HCT116 (cell line): ENCODE measurements around the gene DDR2. TPM values are rescaled to one million over a fixed set of nuclear protein-coding genes. Genes with fewer than 3 reads are reported as not detected.
"Not testable (repeated sequence)": the region's sequence is repeated elsewhere in the genome, so short reads cannot be mapped to it uniquely, and the experiment has no call there.

Experiments used
- ATAC-seq: fragments of 200-7000 bp; cut with Tn5 transposase; 2 replicates; pipeline ENCODE4 v1.9.1; 2020; ENCODE audit warnings: mild to moderate bottlenecking, moderate library complexity
- BruUV-seq: library from RNA; stranded (reverse); fragments of 400-500 nt; replicated peaks from 2 replicates; lab custom pipeline; 2021; lab: Mats Ljungman, UMichigan
- CTCF ChIA-PET: fragments of 300-600 bp; sonication (Branson Sonifier 250); formaldehyde crosslinking; loops from one replicate; lab custom pipeline; 2021; ENCODE audit warnings: antibody characterized with exemption; lab: Charles Lee
- POLR2A ChIA-PET: fragments of 300-600, 350-600 bp; sonication (Branson Sonifier 250); formaldehyde crosslinking; loops from one replicate; lab custom pipeline; 2021; ENCODE audit warnings: antibody characterized with exemption; lab: Charles Lee
- RAD21 ChIA-PET, 2 experiments: fragments of 300-600 bp; sonication (Branson Sonifier 250); formaldehyde crosslinking; loops; one replicate each; lab custom pipeline; 2023; ENCODE audit warnings: low total read pairs in 2 of 2; ENCODE audit not compliant: uncharacterized antibody in 2 of 2, unreplicated experiment in 2 of 2, low non-redundant PET in 1 of 2; lab: Charles Lee
- DNase-seq: peaks from one replicate; pipeline ENCODE4 v3.0.0-alpha.2; 2010; ENCODE audit warnings: low read depth, low spot score
- H2AFZ ChIP-seq: fragments of 200-600 bp; shearing (Covaris generic), sonication (generic); 2 replicates; pipeline ENCODE4 v1.6.1; 2017; ENCODE audit warnings: low read depth, mixed run types, mixed read lengths, antibody characterized with exemption, low read length; ENCODE audit not compliant: poor library complexity, severe bottlenecking
- H3K27ac ChIP-seq: 2 replicates; pipeline ENCODE4 v1.5.1; 2012; ENCODE audit warnings: low read depth, low read length
- H3K27me3 ChIP-seq: fragments of 200-600 bp; sonication (generic); 2 replicates; pipeline ENCODE4 v1.6.1; 2016; ENCODE audit warnings: mixed run types, low read length, mixed read lengths; ENCODE audit not compliant: insufficient read depth
- H3K36me3 ChIP-seq, 2 experiments: fragments of 200-500 bp in 1 of 2; fragments of 200-600 bp in 1 of 2; sonication (Bioruptor generic) in 1 of 2; sonication (generic) in 1 of 2; 2 replicates each; pipeline versions ENCODE4 v1.5.1 to v1.6.1; 2014 to 2016; ENCODE audit warnings: low read length in 2 of 2, inconsistent platforms in 1 of 2, mixed read lengths in 1 of 2, mixed run types in 1 of 2; ENCODE audit not compliant: insufficient read depth in 2 of 2, control insufficient read depth in 1 of 2
- H3K4me1 ChIP-seq, 2 experiments: fragments of 200-600 bp in 1 of 2; sonication (generic) in 1 of 2; 2 replicates each; pipeline versions ENCODE4 v1.5.1 to v1.6.1; 2012 to 2017; ENCODE audit warnings: low read length in 2 of 2, inconsistent platforms in 1 of 2, mild to moderate bottlenecking in 1 of 2, mixed read lengths in 1 of 2, mixed run types in 1 of 2, moderate library complexity in 1 of 2; ENCODE audit not compliant: insufficient read depth in 2 of 2, control insufficient read depth in 1 of 2
- H3K4me2 ChIP-seq: fragments of 200-600 bp; sonication (generic); 2 replicates; pipeline ENCODE4 v1.6.1; 2017; ENCODE audit warnings: mixed run types, low read length, mixed read lengths
- H3K4me3 ChIP-seq, 2 experiments: fragments of 200-600 bp in 1 of 2; sonication (generic) in 1 of 2; replicated peaks in 1 of 2; 2 replicates each; pipeline ENCODE4 v1.5.1; 2011 to 2016; ENCODE audit warnings: low read length in 2 of 2, control low read depth in 1 of 2, low read depth in 1 of 2, mild to moderate bottlenecking in 1 of 2, mixed read lengths in 1 of 2, mixed run types in 1 of 2
- H3K79me2 ChIP-seq: fragments of 200-600 bp; sonication (generic); 2 replicates; pipeline ENCODE4 v1.6.1; 2017; ENCODE audit warnings: mild to moderate bottlenecking, mixed run types, low read length, moderate library complexity, mixed read lengths; ENCODE audit not compliant: insufficient read depth
- H3K9ac ChIP-seq: fragments of 200-600 bp; sonication (generic); 2 replicates; pipeline ENCODE4 v1.6.1; 2016; ENCODE audit warnings: low read length, mixed read lengths
- H3K9me2 ChIP-seq: fragments of 200-600 bp; sonication (generic), shearing (Covaris generic); 2 replicates; pipeline ENCODE4 v1.6.1; 2017; ENCODE audit warnings: mixed run types, mild to moderate bottlenecking, moderate library complexity; ENCODE audit not compliant: insufficient read depth
- H3K9me3 ChIP-seq, 2 experiments: fragments of 200-500 bp in 1 of 2; fragments of 200-600 bp in 1 of 2; sonication (Bioruptor generic) in 1 of 2; sonication (generic) in 1 of 2; 2 replicates each; pipeline ENCODE4 v1.6.1; 2014 to 2017; ENCODE audit warnings: low read length in 2 of 2, mixed read lengths in 2 of 2, inconsistent platforms in 1 of 2, low read depth in 1 of 2, mild to moderate bottlenecking in 1 of 2, mixed run types in 1 of 2, moderate library complexity in 1 of 2; ENCODE audit not compliant: control insufficient read depth in 1 of 2, insufficient read depth in 1 of 2
- H4K20me1 ChIP-seq: fragments of 200-600 bp; sonication (generic), shearing (Covaris generic); 2 replicates; pipeline ENCODE4 v1.6.1; 2017; ENCODE audit warnings: mixed run types, mild to moderate bottlenecking, moderate library complexity; ENCODE audit not compliant: insufficient read depth
- RAD21 ChIP-seq: IDR thresholded peaks from 2 replicates; pipeline ENCODE4 v1.6.1; 2012; ENCODE audit warnings: low read depth, mild to moderate bottlenecking
- intact Hi-C: fragments of 100-400 bp; cut with micrococcal nuclease; formaldehyde crosslinking; loops from 2 replicates; pipeline ENCODE4 v1.10.0; 2022
- total RNA-seq: library from RNA; stranded (reverse); gene quantifications from one replicate; pipeline ENCODE4 v1.2.1, GENCODE V29; 2021; ENCODE audit not compliant: unreplicated experiment
- TF ChIP-seq, protein P1 (sequence below), 3 experiments: fragments of 200-600 bp in 1 of 3; sonication (generic) in 1 of 3; IDR thresholded peaks in 2 of 3; conservative IDR thresholded peaks in 1 of 3; 2 replicates each; pipeline ENCODE4 v1.5.1; 2012 to 2017; ENCODE audit warnings: low read depth in 2 of 3, low read length in 2 of 3, antibody characterized with exemption in 1 of 3, borderline replicate concordance in 1 of 3, control low read depth in 1 of 3, mild to moderate bottlenecking in 1 of 3, mixed read lengths in 1 of 3, mixed run types in 1 of 3, moderate library complexity in 1 of 3; ENCODE audit not compliant: insufficient read depth in 1 of 3

Gene DDR2
- total RNA-seq, 1 experiment from 2014 or later: 0.84 TPM

DNA sequence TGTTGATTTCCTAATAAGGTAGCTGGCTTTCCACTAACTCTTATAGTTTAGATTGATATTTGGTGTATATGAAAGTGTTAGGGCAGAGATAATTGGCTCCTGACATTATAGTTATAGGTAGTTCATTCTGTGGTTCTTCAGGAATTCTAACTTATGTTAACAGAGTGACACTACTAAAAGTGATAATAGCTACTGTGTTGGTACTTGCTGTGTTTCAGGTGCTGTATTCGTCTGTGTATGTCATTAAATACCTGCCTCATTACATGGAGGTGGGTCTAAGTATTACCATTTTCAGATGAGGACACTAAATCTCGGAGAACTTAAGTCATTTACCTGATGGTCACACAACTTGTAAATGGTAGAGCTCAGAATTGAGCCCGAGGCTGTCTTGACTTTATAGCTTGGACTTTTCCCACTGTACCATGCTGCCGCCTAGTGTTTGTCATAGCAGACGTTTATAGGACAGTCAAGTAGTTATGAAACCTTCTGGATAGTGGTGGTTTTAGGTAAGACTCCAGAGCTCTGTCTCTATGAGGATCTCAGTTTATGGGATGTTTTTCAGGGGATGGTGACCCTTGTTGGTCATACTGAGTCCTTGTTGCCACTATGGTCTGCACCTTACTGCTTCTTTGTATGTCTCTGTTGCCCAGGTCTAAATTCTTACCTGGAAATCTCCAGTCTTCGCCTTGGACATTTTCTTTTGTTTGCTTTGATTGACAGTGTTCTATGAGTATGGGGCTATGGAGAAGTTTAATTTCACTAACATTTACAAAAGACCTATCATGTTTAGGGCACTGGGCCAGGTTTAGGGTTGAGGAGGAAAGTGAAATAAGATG, 167.9 kb downstream of the DDR2 start:
- H4K20me1 ChIP-seq, H3K9me3 ChIP-seq, H3K27me3 ChIP-seq, H3K4me1 ChIP-seq, POLR2A ChIA-PET, H2AFZ ChIP-seq, H3K9me2 ChIP-seq, H3K36me3 ChIP-seq, H3K4me2 ChIP-seq, H3K4me3 ChIP-seq, H3K27ac ChIP-seq, H3K79me2 ChIP-seq, BruUV-seq, H3K9ac ChIP-seq: not testable (repeated sequence)
- ChIA-PET RAD21 (interaction anchor here (0.8 to 1.2 kb wide), 4 partner anchors 186 to 744 kb away, joined by 3 to 4 read pairs (median 4); no protein-coding TSS in a partner anchor), CTCF (interaction anchor here (0.6 to 2.2 kb wide), 9 partner anchors 170 to 744 kb away, joined by 3 to 29 read pairs (median 4); no protein-coding TSS in a partner anchor)
- DNase-seq (peak; percentile 34), ATAC-seq (peak; percentile 97)
- intact Hi-C loops: loop anchor here (1.0 to 5.0 kb wide), 2 partner anchors 187 to 443 kb away; no protein-coding TSS in a partner anchor
- TF ChIP-seq RAD21: peak; percentile 77
- TF ChIP-seq, protein P1, sequence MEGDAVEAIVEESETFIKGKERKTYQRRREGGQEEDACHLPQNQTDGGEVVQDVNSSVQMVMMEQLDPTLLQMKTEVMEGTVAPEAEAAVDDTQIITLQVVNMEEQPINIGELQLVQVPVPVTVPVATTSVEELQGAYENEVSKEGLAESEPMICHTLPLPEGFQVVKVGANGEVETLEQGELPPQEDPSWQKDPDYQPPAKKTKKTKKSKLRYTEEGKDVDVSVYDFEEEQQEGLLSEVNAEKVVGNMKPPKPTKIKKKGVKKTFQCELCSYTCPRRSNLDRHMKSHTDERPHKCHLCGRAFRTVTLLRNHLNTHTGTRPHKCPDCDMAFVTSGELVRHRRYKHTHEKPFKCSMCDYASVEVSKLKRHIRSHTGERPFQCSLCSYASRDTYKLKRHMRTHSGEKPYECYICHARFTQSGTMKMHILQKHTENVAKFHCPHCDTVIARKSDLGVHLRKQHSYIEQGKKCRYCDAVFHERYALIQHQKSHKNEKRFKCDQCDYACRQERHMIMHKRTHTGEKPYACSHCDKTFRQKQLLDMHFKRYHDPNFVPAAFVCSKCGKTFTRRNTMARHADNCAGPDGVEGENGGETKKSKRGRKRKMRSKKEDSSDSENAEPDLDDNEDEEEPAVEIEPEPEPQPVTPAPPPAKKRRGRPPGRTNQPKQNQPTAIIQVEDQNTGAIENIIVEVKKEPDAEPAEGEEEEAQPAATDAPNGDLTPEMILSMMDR (IDR thresholded peaks at IDR 0.05 in 2 of 3, conservative IDR thresholded peaks at IDR 0.05 in 1 of 3; ENCODE audit: borderline replicate concordance in 1 of 3, insufficient read depth in 1 of 3, low read depth in 2 of 3, low read length in 2 of 3): peak; percentile 43 to 54 (median 51); a peak in 5 of 6 replicates

DNA sequence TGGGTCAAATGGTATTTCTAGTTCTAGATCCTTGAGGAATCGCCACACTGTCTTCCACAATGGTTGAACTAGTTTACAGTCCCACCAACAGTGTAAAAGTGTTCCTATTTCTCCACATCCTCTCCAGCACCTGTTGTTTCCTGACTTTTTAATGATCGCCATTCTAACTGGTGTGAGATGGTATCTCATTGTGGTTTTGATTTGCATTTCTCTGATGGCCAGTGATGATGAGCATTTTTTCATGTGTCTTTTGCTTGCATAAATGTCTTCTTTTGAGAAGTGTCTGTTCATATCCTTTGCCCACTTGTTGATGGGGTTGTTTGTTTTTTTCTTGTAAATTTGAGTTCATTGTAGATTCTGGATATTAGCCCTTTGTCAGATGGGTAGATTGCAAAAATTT, 175.2 kb downstream of the DDR2 start:
- CTCF ChIA-PET, H3K36me3 ChIP-seq, H3K4me1 ChIP-seq, H3K9me3 ChIP-seq, H4K20me1 ChIP-seq, H2AFZ ChIP-seq, H3K4me3 ChIP-seq, H3K27ac ChIP-seq, RAD21 ChIA-PET, H3K9me2 ChIP-seq, intact Hi-C loops, BruUV-seq, H3K4me2 ChIP-seq, ATAC-seq, H3K79me2 ChIP-seq, DNase-seq, H3K27me3 ChIP-seq, POLR2A ChIA-PET, H3K9ac ChIP-seq: not testable (repeated sequence)

- H2AFZ ChIP-seq, H3K9me2 ChIP-seq, H3K9ac ChIP-seq, CTCF ChIA-PET, ATAC-seq, H3K27ac ChIP-seq, H3K9me3 ChIP-seq, intact Hi-C loops, POLR2A ChIA-PET, H3K4me2 ChIP-seq, H3K4me3 ChIP-seq, H3K27me3 ChIP-seq, H3K36me3 ChIP-seq, H4K20me1 ChIP-seq, DNase-seq, H3K79me2 ChIP-seq, RAD21 ChIA-PET, H3K4me1 ChIP-seq: not testable (repeated sequence)
- BruUV-seq: TSS peak; percentile 50
Measured at GRCh38 chr1:162812357-162812756, 180.1 kb downstream of the DDR2 start.
